Muscle of arm (tissue), 14 donors: Measurements from ENCODE around the gene NUP62CL. TPM values are rescaled to one million over a fixed set of nuclear protein-coding genes. Genes with fewer than 3 reads are reported as not detected.
"Not testable (repeated sequence)": the region's sequence is repeated elsewhere in the genome, so short reads cannot be mapped to it uniquely, and the experiment has no call there.

Source experiments
- DNase-seq: peaks from one replicate; pipeline ENCODE4 v3.0.0-alpha.2; 2013
- long read RNA-seq, 11 donors: transcript quantifications; one replicate each; lab custom pipeline, GENCODE V29; 2026
- polyA plus RNA-seq, 12 donors: library from polyadenylated mRNA; unstranded; fragments of 120-200 nt; gene quantifications; one replicate each; pipeline ENCODE4 v1.2.1, GENCODE V29; 2013; ENCODE audit not compliant: insufficient read length in 12 of 12

Gene NUP62CL, protein sequence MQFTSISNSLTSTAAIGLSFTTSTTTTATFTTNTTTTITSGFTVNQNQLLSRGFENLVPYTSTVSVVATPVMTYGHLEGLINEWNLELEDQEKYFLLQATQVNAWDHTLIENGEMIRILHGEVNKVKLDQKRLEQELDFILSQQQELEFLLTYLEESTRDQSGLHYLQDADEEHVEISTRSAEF
- polyA plus RNA-seq, result 1 to 10 TPM in 3 of 12 donors, under 1 TPM in 7, not detected in 2; 0.49 to 1.4 (median 0.84) TPM
- long read RNA-seq, donor 1, result 0 reads
- long read RNA-seq, donor 2, result 0 reads
- long read RNA-seq, donor 3, result 0 reads
- long read RNA-seq, donor 4, result 0 reads
- long read RNA-seq, donor 5, result 0 reads
- long read RNA-seq, donor 6, result 0 reads
- long read RNA-seq, donor 7, result 0 reads
- long read RNA-seq, donor 8, partial matches to known transcripts, result 0 of 1 reads
- long read RNA-seq, donor 8, other reads (novel, unspliced or antisense), result 0 of 1 reads
- long read RNA-seq, donor 9, result 0 reads
- long read RNA-seq, donor 10, partial matches to known transcripts, result 0 of 1 reads
- long read RNA-seq, donor 10, other reads (novel, unspliced or antisense), result 0 of 1 reads
- long read RNA-seq, donor 11, result 0 reads

DNA sequence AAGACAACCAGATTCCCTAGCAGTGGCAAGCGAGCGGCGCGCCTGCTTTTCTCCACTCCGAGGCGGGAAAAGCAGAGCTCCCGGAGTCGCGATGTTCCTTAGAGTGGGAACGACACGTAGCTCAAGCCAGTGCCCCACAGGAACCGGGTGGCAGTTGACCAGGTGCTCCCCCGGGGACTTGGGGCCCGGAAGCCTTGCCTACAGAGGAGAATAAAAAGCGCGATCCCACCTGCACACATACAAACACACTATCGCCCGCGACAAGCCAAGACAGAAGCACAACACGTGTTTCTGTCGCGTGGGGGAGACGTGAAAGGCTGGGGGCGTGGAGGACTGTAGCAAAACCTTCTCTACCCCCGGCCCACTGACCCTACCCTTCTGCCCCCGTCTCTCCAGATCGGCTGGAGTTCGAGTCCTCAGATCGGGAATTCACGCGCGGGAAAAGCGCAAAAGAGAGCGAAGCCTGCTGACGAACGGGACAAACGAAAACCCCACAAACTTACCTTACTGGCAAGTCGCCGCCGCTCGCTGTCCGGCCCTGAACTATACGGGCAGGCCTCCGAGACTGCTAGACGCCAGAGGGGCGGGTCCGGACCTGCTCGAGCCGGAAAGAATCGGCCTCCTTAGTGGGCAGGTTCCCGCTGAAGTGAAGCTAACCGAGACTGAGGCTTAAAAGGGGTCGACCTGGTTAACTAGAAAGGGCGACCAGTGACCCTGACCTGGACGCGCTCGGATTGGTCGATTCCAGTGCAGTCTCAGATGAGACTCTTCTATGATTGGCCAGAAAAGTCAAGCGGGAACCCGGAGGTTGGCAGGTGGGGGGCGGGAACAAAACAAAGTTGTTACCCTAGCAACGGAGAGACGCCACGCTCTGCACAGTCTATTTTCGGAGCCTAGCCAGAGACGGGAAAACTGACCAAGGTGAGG lies at the start of gene NUP62CL, which contains the start of gene DNAAF6:
NUP62CL (minus strand) TSS at position 664 of the 927 bp plus-strand sequence. CDS start 31,287 bp downstream, outside the sequence.
DNAAF6 (plus strand) TSS at position 842 of the 927 bp plus-strand sequence. CDS start 6,265 bp downstream, outside the sequence.
- peak; percentile 31 for DNase-seq

GRCh38 chrX:107228486-107228819 lies 22.2 kb upstream of the NUP62CL start:
- no peak for DNase-seq

GRCh38 chrX:107227780-107228485 lies 21.7 kb upstream of the NUP62CL start:
- DNase-seq, result no peak

DNA sequence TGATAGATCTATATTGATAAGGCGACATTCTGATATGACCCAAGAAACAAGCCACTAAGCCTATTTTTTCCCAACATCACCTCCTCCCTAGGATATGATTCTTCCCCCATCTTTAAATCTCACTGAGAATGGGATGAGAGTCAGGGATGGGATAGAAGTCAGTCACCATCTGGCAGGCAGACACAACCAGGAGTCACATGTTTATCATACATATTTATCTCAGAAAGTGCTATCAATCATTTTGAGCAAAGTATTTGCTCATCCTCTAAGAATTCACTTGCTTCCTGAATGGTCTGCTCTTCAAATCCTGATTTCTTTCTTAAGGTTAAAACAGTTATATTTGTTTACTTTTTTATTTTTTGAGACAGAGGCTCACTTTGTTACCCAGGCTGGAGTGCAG lies 20.5 kb upstream of the NUP62CL start:
- no peak for DNase-seq

DNA sequence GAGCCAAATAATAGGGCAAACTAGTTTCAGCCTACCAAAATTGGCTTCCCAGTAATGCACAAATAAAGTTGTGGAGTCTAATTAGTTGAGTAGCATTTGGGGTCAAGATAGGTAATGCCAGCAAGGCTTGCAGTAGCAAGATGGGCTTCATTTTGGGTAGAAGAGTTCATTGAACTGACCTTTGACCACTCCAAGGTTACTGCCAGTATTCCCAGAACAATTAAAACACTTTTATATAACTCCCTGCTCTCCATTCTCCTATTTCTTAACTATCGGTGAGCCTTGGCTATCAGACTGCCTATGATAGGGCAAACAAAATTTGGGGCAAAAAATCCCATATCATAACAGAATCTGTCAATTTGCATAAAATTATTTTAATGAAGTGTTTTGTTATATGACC lies 7.2 kb upstream of the NUP62CL start:
- DNase-seq, result no peak

DNA sequence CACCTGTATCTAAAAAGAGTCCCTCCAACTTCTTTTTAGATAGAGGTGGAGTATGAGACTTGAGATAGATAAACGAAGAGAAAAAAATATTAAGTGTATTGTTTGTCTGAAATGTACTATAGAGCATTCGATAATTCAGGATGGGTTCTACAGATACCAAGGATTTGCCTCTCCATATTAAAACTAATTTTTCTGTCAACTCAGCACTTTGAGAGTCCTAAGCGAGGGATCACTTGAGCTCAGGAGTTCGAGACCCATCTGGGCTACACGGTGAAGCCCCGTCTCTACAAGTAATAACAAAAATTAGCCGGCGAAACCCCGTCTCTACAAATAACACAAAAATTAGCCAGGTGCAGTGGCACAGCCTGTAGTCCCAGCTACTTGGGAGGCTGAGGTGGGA lies 1.7 kb upstream of the NUP62CL start:
- no peak for DNase-seq

- no peak for DNase-seq
These were observed 856 bp upstream of the NUP62CL start for GRCh38 chrX:107207089-107207488.

- DNase-seq, result no peak
These were observed 448 bp upstream of the NUP62CL start for GRCh38 chrX:107206697-107207065.

- DNase-seq, result no peak
These were observed 2.1 kb downstream of the NUP62CL start for GRCh38 chrX:107204068-107204605.

GRCh38 chrX:107199491-107199890 lies 6.7 kb downstream of the NUP62CL start:
- no peak for DNase-seq

DNA sequence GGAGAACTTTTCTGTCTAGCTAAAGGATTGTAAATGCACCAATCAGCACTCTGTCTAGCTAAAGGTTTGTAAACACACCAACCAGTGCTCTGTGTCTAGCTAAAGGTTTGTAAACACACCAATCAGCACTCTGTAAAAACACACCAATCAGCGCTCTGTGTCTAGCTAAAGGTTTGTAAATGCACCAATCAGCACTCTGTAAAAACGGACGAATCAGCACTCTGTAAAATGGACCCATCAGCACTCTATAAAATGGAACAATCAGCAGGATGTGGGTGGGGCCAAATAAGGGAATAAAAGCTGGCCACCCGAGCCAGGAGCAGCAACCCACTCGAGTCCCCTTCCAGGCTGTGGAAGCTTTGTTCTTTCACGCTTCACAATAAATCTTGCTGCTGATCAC lies 8.2 kb downstream of the NUP62CL start:
- DNase-seq, result not testable (repeated sequence)

DNA sequence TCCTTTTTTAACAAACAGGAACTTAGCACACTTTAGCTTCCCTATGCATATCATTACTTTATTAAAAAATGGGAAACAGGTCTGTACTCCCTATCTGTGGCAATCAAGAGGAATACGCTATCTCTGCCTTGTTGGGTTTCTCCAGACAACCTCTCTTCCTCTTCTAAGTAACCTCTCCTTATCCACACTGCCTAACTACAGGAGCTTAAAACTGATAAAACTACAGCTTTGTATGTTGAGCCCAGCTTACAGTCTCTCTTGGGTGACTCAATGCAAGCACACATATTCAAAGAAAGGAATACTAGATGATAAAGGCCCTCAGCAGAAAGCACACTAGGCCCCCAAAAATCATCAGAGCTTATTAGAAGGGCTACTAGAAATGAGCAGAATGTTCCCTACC lies 8.9 kb downstream of the NUP62CL start:
- no peak for DNase-seq

GRCh38 chrX:107171369-107172102 lies 34.7 kb downstream of the NUP62CL start:
- DNase-seq, result no peak

DNA sequence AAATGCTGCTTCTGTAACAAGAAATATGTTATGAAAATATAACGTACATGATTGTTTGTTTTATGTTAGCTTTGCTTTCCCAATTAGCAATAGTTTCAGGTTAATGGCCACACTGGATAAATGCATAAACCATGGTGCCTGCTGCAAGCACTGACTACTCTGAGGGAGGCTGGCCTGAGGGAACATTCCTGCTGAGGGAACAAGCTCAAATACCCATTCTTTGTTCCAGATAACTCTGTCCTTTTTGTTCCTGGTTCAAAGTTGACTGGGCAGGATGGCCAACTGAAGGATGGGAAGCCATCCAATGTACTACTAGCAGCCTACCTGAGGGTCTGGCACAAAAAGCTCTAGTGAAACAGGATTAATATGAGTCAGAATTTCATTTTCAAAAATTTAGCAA lies 37.5 kb downstream of the NUP62CL start:
- no peak for DNase-seq

GRCh38 chrX:107168257-107168656 lies 38.0 kb downstream of the NUP62CL start:
- DNase-seq, result no peak

- no peak for DNase-seq
These were observed 38.9 kb downstream of the NUP62CL start for GRCh38 chrX:107167163-107167921.

- DNase-seq, result not testable (repeated sequence)
These were observed 48.6 kb downstream of the NUP62CL start for GRCh38 chrX:107157618-107158017.

DNA sequence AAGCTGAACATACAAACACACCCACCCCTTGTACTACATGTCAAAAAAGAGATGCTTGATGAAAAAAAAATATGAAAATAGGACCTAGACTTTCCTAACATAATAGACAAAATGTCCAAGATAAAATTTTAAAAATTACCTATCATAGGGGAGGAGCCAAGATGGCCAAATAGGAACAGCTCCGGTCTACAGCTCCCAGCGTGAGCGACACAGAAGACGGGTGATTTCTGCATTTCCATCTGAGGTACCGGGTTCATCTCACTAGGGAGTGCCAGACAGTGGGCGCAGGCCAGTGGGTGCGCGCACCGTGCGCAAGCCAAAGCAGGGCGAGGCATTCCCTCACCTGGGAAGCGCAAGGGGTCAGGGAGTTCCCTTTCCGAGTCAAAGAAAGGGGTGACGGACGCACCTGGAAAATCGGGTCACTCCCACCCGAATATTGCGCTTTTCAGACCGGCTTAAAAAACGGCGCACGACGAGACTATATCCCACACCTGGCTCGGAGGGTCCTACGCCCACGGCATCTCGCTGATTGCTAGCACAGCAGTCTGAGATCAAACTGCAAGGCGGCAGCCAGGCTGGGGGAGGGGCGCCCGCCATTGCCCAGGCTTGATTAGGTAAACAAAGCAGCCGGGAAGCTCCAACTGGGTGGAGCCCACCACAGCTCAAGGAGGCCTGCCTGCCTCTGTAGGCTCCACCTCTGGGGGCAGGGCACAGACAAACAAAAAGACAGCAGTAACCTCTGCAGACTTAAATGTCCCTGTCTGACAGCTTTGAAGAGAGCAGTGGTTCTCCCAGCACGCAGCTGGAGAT lies 50.4 kb downstream of the NUP62CL start:
- not testable (repeated sequence) for DNase-seq
